Measurements from ENCODE around the gene LIPC.
"Not testable (repeated sequence)": the region's sequence is repeated elsewhere in the genome, so short reads cannot be mapped to it uniquely, and the experiment has no call there.

The LIPC gene

GRCh38 chr15:58593870-58594269 lies 162.1 kb downstream of the LIPC start:
- no peak for DNase-seq

- no peak for DNase-seq
These were observed 163.1 kb downstream of the LIPC start for GRCh38 chr15:58594898-58595297.

- DNase-seq = no peak
These were observed 163.9 kb downstream of the LIPC start for GRCh38 chr15:58595516-58596263.

- no peak for DNase-seq
These were observed 166.4 kb downstream of the LIPC start for GRCh38 chr15:58597943-58598828.

GRCh38 chr15:58598829-58599210 lies 167.0 kb downstream of the LIPC start:
- no peak for DNase-seq

- DNase-seq = no peak
These were observed 171.0 kb downstream of the LIPC start for GRCh38 chr15:58602823-58603222.

- not testable (repeated sequence) for DNase-seq
These were observed 172.1 kb downstream of the LIPC start for GRCh38 chr15:58603927-58604326.

- no peak for DNase-seq
These were observed 172.7 kb downstream of the LIPC start for GRCh38 chr15:58604455-58604923.

- DNase-seq = no peak
These were observed 174.2 kb downstream of the LIPC start for GRCh38 chr15:58605931-58606530.

- no peak for DNase-seq
These were observed 174.8 kb downstream of the LIPC start for GRCh38 chr15:58606577-58607080.

GRCh38 chr15:58608129-58608590 lies 176.4 kb downstream of the LIPC start:
- DNase-seq = no peak

GRCh38 chr15:58608711-58609110 lies 176.9 kb downstream of the LIPC start:
- DNase-seq = no peak

GRCh38 chr15:58611731-58612676 lies 180.2 kb downstream of the LIPC start:
- DNase-seq = no peak

- DNase-seq = no peak
These were observed 184.4 kb downstream of the LIPC start for GRCh38 chr15:58616171-58616570.
